Endothelial cell of coronary artery (primary cell): ENCODE data around the gene FUT4. TPM values are rescaled to one million over a fixed set of nuclear protein-coding genes. Genes with fewer than 3 reads are reported as not detected.

Experiments used
- total RNA-seq: library from RNA; depleted of rRNA; stranded (reverse); fragments of >200 nt; gene quantifications from 2 replicates; pipeline ENCODE4 v1.2.3, GENCODE V29; 2014

Gene FUT4, protein sequence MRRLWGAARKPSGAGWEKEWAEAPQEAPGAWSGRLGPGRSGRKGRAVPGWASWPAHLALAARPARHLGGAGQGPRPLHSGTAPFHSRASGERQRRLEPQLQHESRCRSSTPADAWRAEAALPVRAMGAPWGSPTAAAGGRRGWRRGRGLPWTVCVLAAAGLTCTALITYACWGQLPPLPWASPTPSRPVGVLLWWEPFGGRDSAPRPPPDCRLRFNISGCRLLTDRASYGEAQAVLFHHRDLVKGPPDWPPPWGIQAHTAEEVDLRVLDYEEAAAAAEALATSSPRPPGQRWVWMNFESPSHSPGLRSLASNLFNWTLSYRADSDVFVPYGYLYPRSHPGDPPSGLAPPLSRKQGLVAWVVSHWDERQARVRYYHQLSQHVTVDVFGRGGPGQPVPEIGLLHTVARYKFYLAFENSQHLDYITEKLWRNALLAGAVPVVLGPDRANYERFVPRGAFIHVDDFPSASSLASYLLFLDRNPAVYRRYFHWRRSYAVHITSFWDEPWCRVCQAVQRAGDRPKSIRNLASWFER
- total RNA-seq: 3.0 and 4.1 TPM in 2 replicates

GRCh38 chr11:94543695-94544645 lies at the start of gene FUT4:
FUT4 (plus strand) TSS chr11:94543921; CDS start chr11:94544134, 213 bp downstream.

GRCh38 chr11:94511932-94512781 lies 31.6 kb upstream of the FUT4 start, which contains the start of gene C11orf97:
C11orf97 (plus strand) TSS chr11:94512461; CDS start chr11:94512529, 68 bp downstream.

DNA sequence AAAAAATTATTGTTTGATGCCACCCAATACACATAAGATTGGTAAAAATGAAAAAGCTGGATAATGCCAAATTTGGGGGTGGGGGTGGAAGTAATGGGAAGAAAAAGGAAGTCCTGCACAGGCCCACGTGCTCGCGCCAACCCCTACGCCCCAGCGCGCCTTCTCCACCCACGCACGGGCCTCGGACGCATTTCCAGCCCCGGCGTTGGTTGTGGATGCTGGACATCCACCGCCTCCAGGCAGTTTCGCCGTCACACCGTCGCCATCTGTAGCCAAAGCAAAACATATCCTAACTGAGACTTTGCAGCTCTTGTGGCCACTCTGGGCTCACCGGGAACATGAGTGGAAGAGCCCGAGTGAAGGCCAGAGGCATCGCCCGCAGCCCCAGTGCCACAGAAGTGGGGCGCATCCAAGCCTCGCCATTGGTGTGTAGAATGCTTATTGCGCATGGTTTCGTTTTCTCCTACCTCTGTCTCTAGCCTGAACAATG lies 23.5 kb downstream of the FUT4 start, which contains the start of gene PIWIL4:
PIWIL4 (plus strand) TSS at position 188 of the 490 bp plus-strand sequence; CDS start at position 339, 151 bp downstream.

Other genes starting within 250 kb of the FUT4 start
- gene IZUMO1R, start 239.3 kb upstream of the FUT4 start, total RNA-seq: not detected in 2 replicates
- gene GPR83, start 142.5 kb upstream of the FUT4 start, total RNA-seq: 0.09 TPM in 1 of 2 replicates, not detected in the other
- 11.4 and 12.2 TPM in 2 replicates for gene MRE11, start 50.1 kb upstream of the FUT4 start, total RNA-seq
- gene ANKRD49, start 49.9 kb upstream of the FUT4 start, total RNA-seq: 7.0 and 10.8 TPM in 2 replicates
- not detected in 2 replicates for gene C11orf97, start 31.5 kb upstream of the FUT4 start, total RNA-seq
- 0.18 and 1.0 TPM in 2 replicates for gene PIWIL4, start 23.4 kb downstream of the FUT4 start, total RNA-seq
- 35.2 and 46.5 TPM in 2 replicates for gene AMOTL1, start 224.4 kb downstream of the FUT4 start, total RNA-seq